SK-N-SH (cell line): Measurements from ENCODE around the gene GNG12.

ENCODE experiments used
- EZH2phosphoT487 ChIP-seq: fragments of 200-600 bp; sonication (generic); IDR thresholded peaks from 2 replicates; pipeline ENCODE4 v1.6.1; 2017; ENCODE audit warnings: low read depth, mixed run types, mild to moderate bottlenecking, antibody characterized with exemption, moderate library complexity, borderline replicate concordance
- IRF3 ChIP-seq: fragments of 150-350 bp; IDR thresholded peaks from 2 replicates; pipeline ENCODE4 v1.6.1; 2016; ENCODE audit warnings: mild to moderate bottlenecking, low read depth, low read length

- TF ChIP-seq IRF3 (no peak), EZH2phosphoT487 (no peak)
These were observed 15.1 kb downstream of the GNG12 start for GRCh38 chr1:67818162-67818561.
